Measurements from ENCODE around the gene PYGB.
A peak's percentile ranks its signal among the peaks of the same experiment; 100 is the strongest.

Gene PYGB

GRCh38 chr20:25282796-25283195 is 34.9 kb downstream of the PYGB start:
- no peak for DNase-seq (ENCODE audit: low read depth)

- no peak for DNase-seq (ENCODE audit: low read depth)
These were observed 35.5 kb downstream of the PYGB start for GRCh38 chr20:25283221-25283951.

- DNase-seq (ENCODE audit: low read depth) = no peak
These were observed 36.3 kb downstream of the PYGB start for GRCh38 chr20:25284131-25284601.

GRCh38 chr20:25285091-25285647 is 37.3 kb downstream of the PYGB start:
- DNase-seq (ENCODE audit: low read depth) = no peak

- no peak for DNase-seq (ENCODE audit: low read depth)
These were observed 38.2 kb downstream of the PYGB start for GRCh38 chr20:25285856-25286798.

GRCh38 chr20:25286917-25287316 is 39.0 kb downstream of the PYGB start:
- no peak for DNase-seq (ENCODE audit: low read depth)

GRCh38 chr20:25287631-25288290 is 39.9 kb downstream of the PYGB start:
- DNase-seq (ENCODE audit: low read depth) = no peak

- no peak for DNase-seq (ENCODE audit: low read depth)
These were observed 40.7 kb downstream of the PYGB start for GRCh38 chr20:25288291-25289181.

GRCh38 chr20:25289886-25290597 is 42.2 kb downstream of the PYGB start:
- no peak for DNase-seq (ENCODE audit: low read depth)

GRCh38 chr20:25290646-25291431 is 43.0 kb downstream of the PYGB start:
- DNase-seq (ENCODE audit: low read depth) = no peak

- DNase-seq (ENCODE audit: low read depth) = no peak
These were observed 43.7 kb downstream of the PYGB start for GRCh38 chr20:25291432-25292133.

- no peak for DNase-seq (ENCODE audit: low read depth)
These were observed 44.4 kb downstream of the PYGB start for GRCh38 chr20:25292176-25292891.

- DNase-seq (ENCODE audit: low read depth) = no peak
These were observed 45.6 kb downstream of the PYGB start for GRCh38 chr20:25293507-25293906.

GRCh38 chr20:25293910-25294458 is 46.1 kb downstream of the PYGB start:
- no peak for DNase-seq (ENCODE audit: low read depth)

GRCh38 chr20:25294459-25295385 is 46.8 kb downstream of the PYGB start:
- peak; percentile 48 for DNase-seq (ENCODE audit: low read depth)

GRCh38 chr20:25295386-25296093 is 47.7 kb downstream of the PYGB start:
- no peak for DNase-seq (ENCODE audit: low read depth)

Data from activated T-cell treated with anti-CD3 and anti-CD28 coated beads for 24 hours (primary cell).